Inflammatory macrophage (primary cell): ENCODE data around the gene SVOPL.
"Not testable (repeated sequence)": the region's sequence is repeated elsewhere in the genome, so short reads cannot be mapped to it uniquely, and the experiment has no call there.

Experiments used
- DNase-seq, 2 donors: peaks; one replicate each; pipeline ENCODE4 v3.0.0-alpha.2; 2020 to 2022

Gene SVOPL

DNA sequence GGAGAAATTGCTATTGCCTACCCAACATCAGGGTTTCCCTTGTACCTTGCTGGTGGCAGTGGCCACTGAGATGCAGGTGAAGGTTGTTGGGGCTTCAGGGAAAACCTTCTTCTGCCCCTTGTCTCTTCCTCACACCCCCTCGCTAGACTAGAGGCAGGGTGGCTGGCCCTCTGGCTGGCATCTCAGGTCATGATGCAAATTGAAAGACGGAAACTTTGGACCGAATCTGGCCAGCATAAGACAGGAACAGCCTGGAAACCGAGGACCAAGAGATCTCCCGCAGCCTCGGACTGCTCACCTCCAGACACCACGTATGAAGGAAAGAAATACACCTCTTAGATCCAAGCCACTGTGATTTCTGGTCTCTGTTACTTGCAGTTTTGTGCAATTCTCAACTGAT lies 2.9 kb downstream of the SVOPL start:
- DNase-seq = no peak

DNA sequence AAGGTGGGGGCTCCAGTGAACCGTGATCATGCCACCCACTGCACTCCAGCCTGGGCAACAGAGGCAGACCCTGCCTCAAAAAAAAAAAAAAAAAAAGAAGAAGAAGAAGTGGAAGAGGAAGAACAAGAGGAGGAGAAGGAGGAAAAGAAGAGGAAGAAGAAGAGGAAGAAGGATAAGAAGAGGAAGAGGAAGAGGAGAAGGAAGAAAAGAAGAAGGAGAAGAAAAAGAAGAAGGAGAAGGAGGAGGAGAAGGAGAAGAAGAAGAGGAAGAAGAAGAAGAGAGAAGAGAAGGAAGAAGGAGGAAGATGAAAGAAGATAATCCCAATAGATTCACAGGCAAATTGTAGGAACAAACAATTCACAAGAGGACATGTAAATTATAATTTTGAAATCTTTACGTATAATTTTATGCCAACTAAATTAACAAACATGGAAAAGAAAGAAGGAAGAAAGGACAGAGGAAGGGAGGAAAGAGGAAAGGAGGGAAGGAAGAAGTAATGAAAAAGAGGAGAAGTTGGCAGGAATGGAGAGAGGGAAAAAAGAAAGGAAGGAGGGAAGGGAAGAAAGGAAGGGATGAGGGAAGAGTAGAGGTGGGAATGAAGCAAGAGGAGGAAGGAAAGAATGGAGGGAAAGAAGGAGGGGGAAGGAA lies 3.5 kb downstream of the SVOPL start:
- DNase-seq = no peak

DNA sequence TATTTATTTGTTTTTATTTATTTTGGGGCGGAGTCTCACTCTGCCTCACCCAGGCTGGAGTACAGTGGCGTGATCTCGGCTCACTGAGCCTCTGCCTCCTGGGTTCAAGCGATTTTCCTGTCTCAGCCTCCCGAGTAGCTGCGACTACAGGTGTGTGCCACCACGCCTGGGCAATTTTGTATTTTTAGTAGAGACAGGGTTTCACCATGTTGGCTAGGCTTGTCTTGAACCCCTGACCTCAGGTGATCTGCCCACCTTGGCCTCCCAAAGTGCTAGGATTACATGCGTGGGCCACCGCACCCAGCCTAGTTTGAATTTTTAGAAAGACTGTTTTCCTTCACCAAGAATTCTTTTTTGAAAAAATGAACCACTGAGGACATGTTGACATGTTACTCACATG lies 5.4 kb downstream of the SVOPL start:
- not testable (repeated sequence) for DNase-seq

DNA sequence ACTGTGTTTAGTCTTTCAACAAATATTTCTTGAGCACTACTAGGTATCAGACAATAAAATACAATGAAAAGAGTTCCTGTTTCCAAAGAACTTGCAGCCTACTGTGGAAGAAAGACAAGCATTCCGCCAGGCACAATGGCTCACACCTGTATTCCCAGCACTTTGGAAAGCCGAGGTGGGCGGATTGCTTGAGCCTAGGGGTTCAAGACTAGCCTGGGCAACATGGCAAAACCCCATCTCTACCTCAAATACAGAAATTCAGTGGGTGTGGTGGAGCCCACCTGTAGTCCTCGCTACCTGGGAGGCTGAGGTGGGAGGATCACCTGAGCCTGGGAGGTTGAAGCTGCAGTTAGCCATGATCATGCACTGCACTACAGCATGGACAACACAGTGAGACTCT lies 6.1 kb downstream of the SVOPL start:
- no peak for DNase-seq

DNA sequence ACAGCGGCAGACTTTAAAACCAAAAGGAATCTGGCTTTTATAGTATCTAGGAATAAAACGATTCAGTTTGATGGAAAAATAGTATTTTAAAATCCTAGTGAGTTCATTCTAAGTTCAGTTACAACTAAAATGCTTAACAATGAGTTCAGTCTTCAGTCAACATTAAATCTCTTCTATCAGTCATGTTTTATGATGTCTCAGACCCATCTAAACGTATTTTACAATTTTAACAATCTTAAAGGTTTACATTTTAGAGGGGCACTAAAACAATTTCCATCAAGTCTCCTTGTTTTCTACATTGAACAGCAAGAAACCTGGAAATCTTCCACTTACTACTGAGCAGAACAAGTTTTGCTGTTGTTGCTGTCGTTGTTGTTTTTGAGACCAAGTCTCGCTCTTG lies 10.0 kb downstream of the SVOPL start:
- DNase-seq = no peak

DNA sequence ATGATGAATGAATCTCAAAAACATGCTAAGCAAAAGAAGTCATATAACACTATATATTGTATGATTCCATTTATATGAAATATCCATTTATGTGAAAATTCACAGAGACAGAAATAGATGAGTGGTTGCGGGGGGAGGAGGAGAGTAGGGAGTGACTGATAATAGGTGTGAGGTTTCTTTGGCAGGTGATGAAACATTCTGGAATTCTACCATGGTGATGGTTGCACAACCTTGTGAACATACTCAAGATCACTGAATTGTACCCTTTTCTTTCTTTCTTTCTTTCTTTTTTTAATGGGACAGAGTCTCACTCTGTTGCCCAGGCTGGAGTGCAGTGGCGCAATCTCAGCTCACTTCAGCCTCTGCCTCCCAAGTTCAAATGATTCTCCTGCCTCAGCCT lies 10.7 kb downstream of the SVOPL start:
- DNase-seq = no peak

DNA sequence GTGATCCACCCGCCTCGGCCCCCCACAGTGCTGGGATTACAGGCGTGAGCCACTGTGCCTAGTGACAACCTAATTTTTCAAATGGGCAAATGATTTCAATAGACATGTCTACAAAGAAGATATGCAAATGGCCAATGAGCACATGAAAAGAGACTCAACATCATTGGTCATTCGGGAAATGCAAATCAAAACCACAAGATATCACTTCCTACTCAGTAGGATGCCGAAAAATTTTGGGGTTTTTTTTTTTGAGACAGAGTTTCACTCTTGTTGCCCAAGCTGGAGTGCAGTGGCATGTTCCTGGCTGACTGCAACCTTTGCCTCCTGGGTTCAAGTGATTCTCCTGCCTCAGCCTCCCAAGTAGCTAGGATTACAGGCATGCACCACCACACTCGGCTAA lies 13.1 kb downstream of the SVOPL start:
- DNase-seq = not testable (repeated sequence)

DNA sequence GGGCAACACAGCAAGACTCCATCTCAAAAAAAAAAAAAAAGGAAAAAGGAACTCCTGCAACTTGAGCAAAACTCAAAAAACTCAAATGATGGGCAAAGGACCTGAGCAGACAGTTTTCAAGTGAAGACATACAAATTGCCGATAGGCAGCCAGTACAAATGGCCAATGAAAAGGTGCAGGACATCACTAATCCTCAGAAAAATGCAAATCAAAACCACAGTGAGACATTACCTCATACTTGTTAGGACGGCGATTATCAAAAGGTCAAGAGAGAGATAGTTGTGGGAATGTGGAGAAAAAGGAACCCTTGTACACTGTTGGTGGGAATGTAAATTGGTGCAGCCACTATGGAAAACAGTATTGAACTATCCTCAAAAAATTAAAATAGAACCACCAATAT lies 16.8 kb downstream of the SVOPL start:
- DNase-seq = no peak

DNA sequence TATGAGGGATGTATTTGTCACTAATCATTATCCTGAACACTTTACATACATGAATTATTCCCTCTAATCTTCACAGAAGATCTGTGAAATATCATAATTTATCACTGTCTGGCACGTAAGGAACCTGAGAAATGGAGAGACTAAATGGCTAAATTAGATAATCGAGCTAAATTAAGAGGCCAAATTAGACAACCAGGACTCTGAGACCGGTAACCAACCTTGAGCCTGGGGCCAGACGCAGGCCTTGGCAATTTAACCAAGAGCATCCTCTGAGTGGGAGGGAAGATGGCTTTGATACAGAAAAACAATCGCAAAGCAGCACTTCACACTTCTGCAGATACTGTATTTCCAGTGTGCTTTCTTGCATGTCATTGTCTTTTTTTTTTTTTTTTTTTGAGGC lies 21.4 kb downstream of the SVOPL start:
- no peak for DNase-seq

DNA sequence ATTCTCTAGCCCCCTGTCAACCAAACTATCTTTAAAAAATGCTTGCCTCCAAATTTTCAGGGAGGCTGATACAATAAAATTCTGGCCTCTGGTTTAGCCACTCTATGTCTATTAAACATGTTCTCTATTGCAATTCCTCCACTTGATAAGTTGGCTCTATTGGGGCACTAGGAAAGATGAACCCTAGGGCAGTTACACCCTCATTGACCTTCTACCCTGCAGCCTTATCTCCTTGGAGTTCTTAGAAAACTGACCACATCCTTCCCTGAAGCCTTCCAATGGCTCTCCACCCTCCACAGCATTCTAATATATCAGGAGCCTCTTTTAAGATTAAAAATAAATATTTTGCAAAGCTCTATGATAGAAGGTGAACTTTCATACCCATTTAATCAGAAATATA lies 30.6 kb downstream of the SVOPL start:
- DNase-seq = no peak

DNA sequence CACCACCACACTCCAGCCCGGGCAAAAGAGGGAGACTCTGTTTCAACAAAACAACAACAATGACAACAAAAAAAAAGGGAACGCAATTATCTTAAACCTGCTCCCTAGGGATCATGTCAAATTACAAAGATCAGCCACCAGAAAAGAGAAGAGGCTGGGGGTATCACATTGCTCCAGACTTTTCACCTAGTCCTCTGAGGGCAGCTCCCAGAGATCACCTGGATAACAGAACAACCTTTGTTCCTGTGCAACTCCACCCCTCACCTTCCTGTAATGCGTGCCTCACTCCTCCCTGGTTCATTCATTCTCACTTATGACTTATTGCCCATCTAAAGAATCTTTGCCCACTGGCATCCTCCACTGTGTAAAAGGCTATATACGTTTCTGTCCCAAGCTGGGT lies 31.8 kb downstream of the SVOPL start:
- no peak for DNase-seq

DNA sequence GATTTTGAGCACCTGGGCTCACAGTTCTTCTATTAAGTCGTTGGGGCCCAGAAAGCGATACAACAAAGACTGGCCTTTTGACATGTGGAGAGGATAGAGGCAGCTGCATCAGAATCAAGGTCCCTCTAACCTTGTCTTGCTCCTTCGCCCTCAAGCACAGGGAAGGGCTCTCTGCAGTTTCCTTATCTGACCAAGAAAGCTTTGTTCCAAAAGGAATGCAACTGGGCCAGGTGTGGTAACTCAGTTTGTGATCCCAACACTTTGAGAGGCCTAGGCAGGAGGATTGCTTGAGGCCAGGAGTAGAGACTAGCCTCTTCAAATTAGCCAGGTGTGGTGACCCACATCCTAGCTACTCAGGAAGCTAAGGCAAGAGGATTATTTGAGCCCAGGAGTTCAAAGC lies 32.2 kb downstream of the SVOPL start:
- no peak for DNase-seq

DNA sequence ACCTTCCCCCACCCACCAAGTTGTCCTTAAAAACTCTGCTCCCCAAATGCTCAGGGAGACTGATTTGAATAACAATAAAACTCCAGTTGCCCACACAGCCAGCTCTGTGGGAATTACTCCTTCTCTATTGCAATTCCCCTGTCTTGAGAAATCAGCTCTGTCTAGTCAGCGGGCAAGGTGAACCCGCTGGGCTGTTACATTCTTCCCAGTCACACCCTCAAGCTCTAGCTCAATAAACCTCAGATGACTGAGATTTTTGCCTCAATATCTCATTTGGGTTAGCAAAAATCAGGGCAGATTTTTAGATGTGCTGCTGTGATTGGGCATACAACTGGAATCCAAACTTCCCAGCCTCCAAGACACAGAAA lies 32.9 kb downstream of the SVOPL start:
- no peak for DNase-seq

DNA sequence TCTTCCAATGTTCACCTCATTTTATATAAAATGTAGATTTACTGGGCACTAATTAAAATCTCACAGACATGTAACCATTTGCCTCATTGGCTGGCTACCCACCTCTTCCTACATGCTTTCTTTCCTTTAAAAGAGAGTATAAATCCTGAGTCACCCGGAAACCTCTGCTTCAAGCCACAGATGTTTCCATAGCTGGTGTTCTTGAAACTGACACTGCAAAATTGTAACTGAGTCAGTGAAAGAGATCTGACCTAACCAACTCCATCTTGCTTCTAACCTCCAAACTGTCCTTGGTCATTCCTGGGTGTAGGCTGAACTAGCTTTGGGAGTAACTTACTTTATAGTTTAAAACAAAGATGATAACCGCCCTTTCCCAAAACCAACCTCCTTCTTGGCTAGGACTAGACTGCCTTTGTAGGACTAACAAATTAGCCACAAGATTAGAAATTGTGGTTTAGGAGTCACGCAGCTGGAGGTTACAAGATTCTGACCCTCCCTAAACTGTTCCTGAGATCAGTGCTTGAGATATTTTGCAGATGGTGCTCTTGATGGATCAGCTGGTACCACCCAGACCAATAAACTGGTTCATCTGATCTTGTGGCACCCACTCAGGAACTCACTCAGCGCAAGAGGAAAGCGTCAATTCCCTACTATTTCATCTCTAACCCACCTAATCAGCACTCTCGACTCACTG lies 33.5 kb downstream of the SVOPL start:
- no peak for DNase-seq

DNA sequence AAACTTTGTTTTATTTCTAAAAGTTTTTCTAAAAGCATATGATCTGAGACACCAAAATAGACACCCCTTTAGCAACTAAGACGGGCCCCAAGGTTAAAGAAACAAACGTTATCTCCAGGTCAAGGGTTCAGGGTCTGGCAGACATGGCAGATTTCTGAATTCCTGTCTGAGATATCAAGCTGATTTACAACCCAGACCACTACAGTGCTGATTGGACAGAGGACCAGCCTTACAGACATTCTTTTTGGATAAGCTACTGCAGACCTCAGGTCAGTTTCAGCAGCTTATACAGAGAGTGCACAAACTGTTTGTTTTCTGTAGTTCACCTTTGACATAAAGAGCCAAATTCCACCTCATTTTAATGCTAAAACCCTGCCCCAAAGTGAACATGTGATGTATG lies 34.8 kb downstream of the SVOPL start:
- DNase-seq = no peak

DNA sequence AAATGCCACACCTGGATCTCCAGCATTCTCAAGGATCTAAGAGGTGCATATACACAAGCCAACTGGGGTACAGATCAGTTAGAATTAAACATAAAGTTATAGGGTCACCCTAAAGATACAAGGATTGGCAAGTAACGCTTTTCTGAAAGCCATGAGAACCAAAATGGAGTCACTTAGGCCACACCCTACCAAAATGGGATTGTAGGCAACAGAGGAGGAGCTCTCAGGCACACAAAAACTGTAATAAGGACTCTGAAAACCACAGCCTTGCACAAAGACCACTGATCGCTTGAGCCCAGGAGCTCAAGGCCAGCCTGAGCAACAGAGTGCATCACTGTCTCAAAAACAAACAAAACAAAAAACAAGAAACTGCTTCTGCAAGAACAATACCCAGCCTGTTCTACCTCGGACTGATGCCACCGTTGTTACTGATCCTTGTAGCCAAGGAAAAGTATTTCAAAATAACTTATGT lies 35.5 kb downstream of the SVOPL start:
- DNase-seq = no peak

DNA sequence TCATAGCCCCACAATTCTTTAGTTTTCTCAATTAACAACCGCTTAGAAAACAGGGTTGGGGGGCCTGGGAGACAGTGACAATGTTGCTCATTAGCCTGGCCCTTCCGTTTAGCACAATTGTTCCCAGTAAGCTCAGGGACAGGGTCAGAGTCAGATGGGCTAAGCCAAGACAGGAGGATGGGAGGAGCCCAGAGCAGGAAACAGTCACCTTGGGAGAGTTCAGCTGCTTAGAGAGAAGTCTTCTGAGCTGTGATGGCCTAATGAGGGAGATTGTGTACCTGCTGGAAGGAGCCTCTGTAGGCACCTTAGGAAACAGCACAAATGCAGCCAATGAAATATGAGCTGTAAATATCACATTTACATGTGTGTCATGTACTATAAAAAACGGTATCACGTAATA lies 35.9 kb downstream of the SVOPL start:
- no peak for DNase-seq

DNA sequence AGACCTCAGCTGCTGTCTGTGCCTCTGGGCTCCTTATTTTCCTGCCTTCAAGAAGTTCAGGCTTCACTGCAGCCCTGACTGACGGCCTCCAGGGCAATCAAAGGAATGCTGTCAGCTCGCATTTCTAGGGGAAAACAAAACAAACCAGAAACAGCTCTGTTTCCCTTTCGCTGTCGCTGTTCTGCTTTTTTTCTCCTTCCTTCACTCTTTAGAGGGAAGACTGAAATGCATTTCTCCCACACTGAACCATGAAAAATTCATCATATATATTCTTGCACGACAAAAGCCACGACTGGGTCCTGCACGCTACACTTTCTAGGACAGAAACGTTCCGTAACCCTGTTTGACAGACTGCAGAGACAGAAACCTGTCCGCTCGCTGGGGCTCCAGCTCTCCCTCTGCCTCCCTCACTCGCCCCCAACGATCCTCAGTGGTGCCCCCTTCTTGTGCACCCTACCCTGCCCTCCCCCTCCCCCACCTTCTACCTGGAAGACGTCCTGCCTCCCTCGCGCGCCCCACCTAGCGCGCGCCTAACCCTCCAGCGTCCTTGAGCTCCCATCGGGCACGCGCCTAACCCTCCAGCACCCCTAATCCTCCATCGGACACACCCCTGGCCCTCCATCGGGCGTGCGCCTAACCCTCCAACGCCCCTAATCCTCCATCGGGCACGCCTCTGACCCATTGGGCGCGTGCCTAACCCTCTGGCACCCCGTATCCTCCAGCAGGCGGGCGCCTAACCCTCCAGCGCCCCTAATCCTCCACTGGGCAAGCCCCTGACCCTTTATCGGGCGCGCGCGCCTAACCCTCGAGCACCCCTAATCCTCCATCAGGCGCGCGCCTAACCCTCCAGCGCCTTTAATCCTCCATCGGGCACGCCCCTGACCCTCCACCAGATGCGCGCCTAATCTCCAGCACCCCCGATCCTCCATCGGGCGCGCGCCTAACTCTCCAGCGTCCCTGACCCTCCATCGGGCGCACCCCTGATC lies 37.1 kb downstream of the SVOPL start:
- no peak for DNase-seq

DNA sequence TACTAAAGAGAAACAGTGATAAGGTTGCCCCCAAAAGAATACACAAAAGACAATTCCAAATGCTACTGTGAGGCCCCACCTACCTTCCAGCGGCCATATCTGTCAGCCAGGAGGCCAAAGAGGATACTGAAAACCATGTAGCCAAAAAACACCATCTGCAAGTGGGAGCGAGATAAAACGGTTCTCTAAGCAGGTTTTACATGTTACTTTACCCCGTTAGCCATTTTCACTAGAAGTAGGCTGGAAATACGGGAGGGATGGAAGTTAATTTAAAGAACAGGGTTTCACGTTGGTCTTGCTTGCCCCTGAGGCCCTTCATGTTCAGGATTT lies 38.2 kb downstream of the SVOPL start:
- no peak for DNase-seq

DNA sequence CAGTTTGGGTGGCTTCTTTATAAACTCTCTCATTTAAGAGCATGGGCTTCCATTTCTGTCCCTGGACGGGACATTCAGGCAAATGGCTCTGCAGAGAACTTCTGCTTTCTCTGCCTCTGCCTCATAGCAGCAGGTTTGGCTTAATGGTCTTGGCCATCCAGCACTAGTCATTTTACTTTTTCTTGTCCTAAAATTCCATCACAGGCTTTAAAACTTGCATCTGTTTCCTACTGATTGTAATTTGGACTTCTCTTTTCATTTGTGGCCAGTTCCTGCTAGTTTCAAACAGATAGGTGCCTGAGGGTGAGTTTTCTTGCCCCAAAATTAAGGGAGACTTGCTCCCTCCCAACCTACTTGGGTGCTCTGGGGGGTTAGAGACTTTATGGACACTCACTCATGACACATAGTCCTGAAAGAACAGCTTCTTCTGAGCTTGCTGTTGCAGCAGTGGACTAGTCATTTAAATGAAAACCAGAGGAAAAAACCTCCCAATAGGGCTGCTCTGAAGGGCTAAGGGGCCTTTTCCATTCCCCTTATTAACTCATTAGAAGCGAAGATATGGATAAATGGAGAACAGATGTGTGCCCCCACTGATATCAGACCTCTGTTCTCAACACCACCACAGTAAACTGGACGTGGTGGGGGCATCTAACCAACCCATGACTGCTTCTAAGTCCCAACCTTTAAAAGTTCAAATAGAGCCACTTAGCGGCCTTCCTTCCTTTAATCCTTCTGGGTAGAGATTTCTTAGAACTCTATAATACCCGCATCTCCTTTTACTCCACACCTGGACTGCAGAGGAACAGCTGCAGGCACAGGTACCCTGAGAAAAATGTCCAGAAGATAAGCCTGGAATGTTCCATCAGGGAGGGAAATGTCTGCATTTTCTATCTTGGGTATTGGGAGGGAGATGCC lies 38.8 kb downstream of the SVOPL start:
- no peak for DNase-seq

DNA sequence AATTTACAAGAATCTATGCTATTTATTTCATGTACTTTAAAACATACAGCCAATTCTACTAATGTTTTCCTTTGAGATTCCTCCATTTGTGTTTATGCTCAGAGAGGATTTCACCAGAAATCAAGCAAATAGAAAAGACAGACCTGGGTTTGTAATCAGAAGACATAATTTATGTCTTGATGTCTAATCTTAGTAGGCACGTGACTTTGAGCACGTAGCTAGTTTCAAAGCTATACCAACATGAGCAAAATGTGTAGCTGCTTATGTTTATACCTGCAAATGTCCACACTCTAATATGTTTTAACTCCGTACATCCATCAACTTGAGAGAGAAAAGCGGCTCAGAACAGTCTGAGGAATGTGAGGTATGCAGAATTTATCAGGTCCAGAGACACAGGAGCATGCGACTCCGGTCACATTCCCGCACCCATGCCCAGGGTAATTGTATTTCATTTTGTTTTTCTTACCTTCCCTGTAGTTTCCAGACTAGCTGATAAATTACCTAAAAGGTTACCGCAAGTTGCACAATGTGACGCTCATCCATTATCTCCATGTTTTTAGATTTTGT lies 40.0 kb downstream of the SVOPL start:
- DNase-seq = no peak

DNA sequence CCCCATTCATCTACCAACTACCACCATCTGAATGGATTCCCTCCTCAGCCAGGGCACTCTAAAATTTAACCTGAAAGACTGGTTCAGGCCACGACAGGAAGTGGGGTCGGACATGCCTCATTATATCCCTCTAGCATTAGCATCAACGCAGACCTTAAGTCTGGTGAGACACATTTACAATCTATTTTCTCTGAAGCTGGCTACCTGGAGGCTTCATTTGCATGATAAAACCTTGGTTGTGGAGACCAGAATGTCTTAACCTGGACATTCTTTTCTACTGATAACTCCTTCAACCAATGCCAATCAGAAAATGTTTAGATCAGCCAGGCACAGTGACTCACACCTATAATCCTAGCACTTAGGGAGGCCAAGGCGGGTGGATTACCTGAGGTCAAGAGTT lies 42.3 kb downstream of the SVOPL start:
- DNase-seq = no peak
